Epithelial cell of esophagus (primary cell): ENCODE results near the gene ZCCHC14.

Experiments
- DNase-seq: peaks from one replicate; pipeline ENCODE4 v3.0.0; 2010; ENCODE audit warnings: low read depth
- H3K4me3 ChIP-seq: 2 replicates; pipeline ENCODE4 v1.5.1; 2011; ENCODE audit warnings: mild to moderate bottlenecking, low read length, control low read depth
- TF ChIP-seq, protein P1 (sequence below): IDR thresholded peaks from 2 replicates; pipeline ENCODE4 v1.5.1; 2011; ENCODE audit warnings: low read depth, mild to moderate bottlenecking, low read length, control low read depth, inconsistent platforms; ENCODE audit not compliant: insufficient read depth; ENCODE audit errors: missing control alignments

Gene ZCCHC14

DNA sequence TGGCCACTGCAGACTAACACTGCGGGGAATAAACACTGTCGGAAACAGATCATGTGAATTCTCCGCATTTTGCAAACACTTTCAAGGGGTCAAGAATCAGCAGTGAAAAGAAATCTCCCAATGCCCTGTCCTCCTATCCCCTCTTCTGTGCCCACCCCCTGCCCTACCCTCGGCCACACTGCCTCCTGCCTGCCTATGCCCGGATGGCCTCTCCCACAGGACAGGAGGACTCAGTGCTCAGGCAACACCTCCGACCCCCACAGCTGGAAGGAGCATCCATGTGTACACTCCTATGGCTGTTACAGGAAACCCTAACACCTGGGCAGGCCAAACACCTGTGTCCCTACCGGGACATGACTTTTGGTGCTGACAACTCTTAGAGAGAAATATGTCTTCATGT lies 133.7 kb downstream of the ZCCHC14 start:
- DNase-seq = no peak
- TF ChIP-seq, protein P1, sequence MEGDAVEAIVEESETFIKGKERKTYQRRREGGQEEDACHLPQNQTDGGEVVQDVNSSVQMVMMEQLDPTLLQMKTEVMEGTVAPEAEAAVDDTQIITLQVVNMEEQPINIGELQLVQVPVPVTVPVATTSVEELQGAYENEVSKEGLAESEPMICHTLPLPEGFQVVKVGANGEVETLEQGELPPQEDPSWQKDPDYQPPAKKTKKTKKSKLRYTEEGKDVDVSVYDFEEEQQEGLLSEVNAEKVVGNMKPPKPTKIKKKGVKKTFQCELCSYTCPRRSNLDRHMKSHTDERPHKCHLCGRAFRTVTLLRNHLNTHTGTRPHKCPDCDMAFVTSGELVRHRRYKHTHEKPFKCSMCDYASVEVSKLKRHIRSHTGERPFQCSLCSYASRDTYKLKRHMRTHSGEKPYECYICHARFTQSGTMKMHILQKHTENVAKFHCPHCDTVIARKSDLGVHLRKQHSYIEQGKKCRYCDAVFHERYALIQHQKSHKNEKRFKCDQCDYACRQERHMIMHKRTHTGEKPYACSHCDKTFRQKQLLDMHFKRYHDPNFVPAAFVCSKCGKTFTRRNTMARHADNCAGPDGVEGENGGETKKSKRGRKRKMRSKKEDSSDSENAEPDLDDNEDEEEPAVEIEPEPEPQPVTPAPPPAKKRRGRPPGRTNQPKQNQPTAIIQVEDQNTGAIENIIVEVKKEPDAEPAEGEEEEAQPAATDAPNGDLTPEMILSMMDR = no peak
- no peak overlapping the region for H3K4me3 ChIP-seq

DNA sequence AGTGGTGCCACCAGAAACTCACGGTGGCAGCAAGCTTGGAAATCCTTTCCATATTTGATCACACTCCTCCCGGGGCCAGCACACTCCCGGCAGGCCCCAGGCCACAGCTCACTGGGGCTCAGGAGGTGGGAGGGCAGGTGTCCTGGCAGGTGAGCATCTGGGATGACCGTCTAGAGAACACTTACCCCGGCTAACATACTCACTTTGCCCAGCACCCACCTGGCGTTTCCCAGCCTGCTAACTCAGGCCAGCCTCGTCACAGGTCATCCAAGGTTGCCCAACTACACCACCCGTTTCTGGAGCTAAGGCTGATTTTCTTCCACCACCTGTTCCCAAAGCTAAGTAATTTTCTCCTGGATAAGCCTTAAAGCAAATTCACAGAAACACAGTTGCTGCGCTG lies 134.1 kb downstream of the ZCCHC14 start:
- DNase-seq = no peak
- TF ChIP-seq, protein P1 = no peak
- no peak overlapping the region for H3K4me3 ChIP-seq

DNA sequence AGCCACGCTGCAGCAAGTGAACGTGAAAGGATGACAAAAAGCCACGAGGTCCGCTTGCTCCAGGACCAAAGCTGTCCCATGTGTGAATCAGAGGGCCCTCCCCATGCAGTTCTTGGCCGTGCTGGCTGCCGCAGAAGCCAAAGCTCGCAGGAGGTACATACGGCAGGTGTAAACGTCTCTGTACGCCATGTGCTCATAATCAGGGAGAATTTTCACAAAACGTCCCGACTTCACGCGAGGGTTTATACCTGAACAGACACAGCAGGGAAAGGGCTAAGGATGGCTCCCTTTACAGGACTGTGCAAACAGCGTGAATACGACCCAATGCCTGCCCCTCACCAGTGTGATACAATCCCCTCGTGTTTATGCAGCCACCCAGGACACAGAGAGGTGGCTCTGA lies 134.6 kb downstream of the ZCCHC14 start:
- TF ChIP-seq, protein P1 = no peak
- no peak overlapping the region for H3K4me3 ChIP-seq

DNA sequence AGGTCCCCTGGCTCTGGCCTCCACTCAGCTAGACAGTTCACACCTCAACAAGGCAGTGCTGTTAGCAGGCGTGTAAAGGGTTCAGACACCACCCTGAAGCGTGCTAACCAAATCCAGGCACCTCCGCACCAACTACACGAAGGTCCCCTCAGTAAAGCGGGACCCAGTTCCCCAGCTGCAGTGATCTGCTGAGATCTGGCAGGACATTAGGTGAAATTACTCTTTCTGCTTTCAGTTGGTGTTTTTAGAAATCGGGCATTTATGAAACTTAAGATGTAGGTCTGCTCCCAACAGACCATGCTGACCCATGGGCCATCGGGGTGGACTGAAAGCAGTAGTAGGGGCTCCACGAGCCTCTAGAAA lies 136.4 kb downstream of the ZCCHC14 start:
- no peak overlapping the region for H3K4me3 ChIP-seq
- TF ChIP-seq, protein P1 = no peak

More for the DNA sequence above, 134.6 kb downstream of the ZCCHC14 start:
- DNase-seq = no peak

More for the DNA sequence above, 136.4 kb downstream of the ZCCHC14 start:
- DNase-seq = no peak
